B cell (primary cell): ENCODE data around the gene SMIM28. TPM values are rescaled to one million over a fixed set of nuclear protein-coding genes. Genes with fewer than 3 reads are reported as not detected.

Source experiments
- ATAC-seq: fragments of 200-7000 bp; cut with Tn5 transposase; one replicate; pipeline ENCODE4 v1.10.0; 2021; ENCODE audit warnings: low read depth, mild to moderate bottlenecking, moderate number of reproducible peaks, moderate library complexity
- CTCF ChIA-PET: fragments of 350-600 bp; sonication (Branson Sonifier 250); formaldehyde crosslinking; loops from one replicate; lab custom pipeline; 2021; ENCODE audit warnings: antibody characterized with exemption, inconsistent platforms; lab: Charles Lee
- POLR2A ChIA-PET: fragments of 350-600 bp; sonication (Branson Sonifier 250); formaldehyde crosslinking; loops from one replicate; lab custom pipeline; 2021; ENCODE audit warnings: antibody characterized with exemption; lab: Charles Lee
- DNase-seq: peaks from one replicate; pipeline ENCODE4 v3.0.0; 2013
- H2AFZ ChIP-seq: 2 replicates; pipeline ENCODE4 v1.6.1; 2012; ENCODE audit warnings: mild to moderate bottlenecking, low read depth, low read length; ENCODE audit not compliant: insufficient read depth, poor library complexity, severe bottlenecking
- H3K27ac ChIP-seq, 2 donors: 1 replicate in 1 of 2; 2 replicates in 1 of 2; pipeline ENCODE4 v1.5.1; 2012 to 2013; ENCODE audit warnings: low read length in 2 of 2, mild to moderate bottlenecking in 2 of 2, moderate library complexity in 1 of 2
- H3K27me3 ChIP-seq, 4 experiments: fragments of 200-600 bp in 1 of 4; sonication (generic) in 1 of 4; replicated peaks in 1 of 4; 1 replicate in 2 of 4; 2 replicates in 2 of 4; pipeline versions ENCODE4 v1.6.1 to v1.7.0; 2013 to 2016; ENCODE audit warnings: low read length in 3 of 4, mild to moderate bottlenecking in 2 of 4, mixed read lengths in 1 of 4, moderate library complexity in 1 of 4; ENCODE audit not compliant: insufficient read depth in 4 of 4, control insufficient read depth in 3 of 4; ENCODE audit errors: control extremely low read depth in 1 of 4
- H3K36me3 ChIP-seq, 2 experiments: replicated peaks in 1 of 2; 1 replicate in 1 of 2; 2 replicates in 1 of 2; pipeline versions ENCODE4 v1.6.1 to v1.7.1; 2013; ENCODE audit warnings: low read length in 1 of 2; ENCODE audit not compliant: insufficient read depth in 2 of 2, control insufficient read depth in 1 of 2; ENCODE audit errors: control extremely low read depth in 1 of 2, extremely low read depth in 1 of 2
- H3K4me1 ChIP-seq, 2 donors: fragments of 200-600 bp in 1 of 2; sonication (generic) in 1 of 2; 1 replicate in 1 of 2; 2 replicates in 1 of 2; pipeline versions ENCODE4 v1.5.1 to v1.6.1; 2013 to 2017; ENCODE audit warnings: low read length in 2 of 2; ENCODE audit not compliant: control insufficient read depth in 2 of 2, insufficient read depth in 2 of 2
- H3K4me2 ChIP-seq: replicated peaks from 2 replicates; pipeline ENCODE3; 2012; ENCODE audit warnings: mild to moderate bottlenecking, low read depth, low read length; ENCODE audit not compliant: poor library complexity, severe bottlenecking
- H3K4me3 ChIP-seq, 5 experiments: fragments of 200-600 bp in 1 of 5; sonication (generic) in 1 of 5; 1 replicate in 3 of 5; 2 replicates in 2 of 5; pipeline versions ENCODE4 v1.5.1 to v1.7.0; 2011 to 2016; ENCODE audit warnings: low read length in 4 of 5, mild to moderate bottlenecking in 4 of 5, low read depth in 2 of 5, control low read depth in 1 of 5, moderate library complexity in 1 of 5; ENCODE audit not compliant: insufficient read depth in 1 of 5; ENCODE audit errors: control extremely low read depth in 1 of 5, extremely low read depth in 1 of 5
- H3K79me2 ChIP-seq: fragments of 200-600 bp; sonication (generic); one replicate; pipeline ENCODE4 v1.6.0; 2016; ENCODE audit warnings: low read length; ENCODE audit not compliant: control insufficient read depth, insufficient read depth
- H3K9ac ChIP-seq: fragments of 200-600 bp; sonication (generic); 2 replicates; pipeline ENCODE4 v1.6.1; 2017; ENCODE audit warnings: mild to moderate bottlenecking, low read length, moderate library complexity
- H3K9me3 ChIP-seq, 3 donors: one replicate each; pipeline versions ENCODE4 v1.6.1 to v1.7.1; 2013; ENCODE audit warnings: low read length in 2 of 3; ENCODE audit not compliant: control insufficient read depth in 2 of 3, insufficient read depth in 1 of 3; ENCODE audit errors: control extremely low read depth in 1 of 3
- H4K20me1 ChIP-seq: 2 replicates; pipeline ENCODE4 v1.6.0; 2012; ENCODE audit warnings: mild to moderate bottlenecking, low read length; ENCODE audit not compliant: insufficient read depth, control insufficient read depth, poor library complexity, severe bottlenecking
- H3K27ac Mint-ChIP-seq: one replicate; pipeline ENCODE4 v1.8.0; 2021; ENCODE audit warnings: mixed read lengths
- H3K27me3 Mint-ChIP-seq: one replicate; pipeline ENCODE4 v1.8.0; 2021; ENCODE audit warnings: mixed read lengths
- H3K4me1 Mint-ChIP-seq: one replicate; pipeline ENCODE4 v1.8.0; 2021; ENCODE audit warnings: mixed read lengths
- H3K4me3 Mint-ChIP-seq: one replicate; pipeline ENCODE4 v1.8.0; 2021; ENCODE audit warnings: mixed read lengths
- H3K9me3 Mint-ChIP-seq: one replicate; pipeline ENCODE4 v1.8.0; 2022; ENCODE audit warnings: mixed read lengths; ENCODE audit not compliant: insufficient read depth
- CTCF ChIP-seq: fragments of 200-600 bp; IDR thresholded peaks from one replicate; pipeline ENCODE4 v1.8.0; 2022; ENCODE audit warnings: antibody characterized with exemption, mild to moderate bottlenecking
- EZH2 ChIP-seq: IDR thresholded peaks from 2 replicates; pipeline ENCODE4 v1.6.1; 2012; ENCODE audit warnings: borderline replicate concordance, low read depth, mild to moderate bottlenecking, moderate library complexity, low read length; ENCODE audit not compliant: insufficient read depth, poor library complexity, severe bottlenecking
- WGBS: methylation state at CpG from one replicate; pipeline ENCODE4 v1.1.5; 2013; ENCODE audit warnings: missing lambda C conversion rate; ENCODE audit not compliant: insufficient coverage; 5-methylcytosine and 5-hydroxymethylcytosine counted together
- intact Hi-C: fragments of 100-400 bp; cut with micrococcal nuclease; formaldehyde crosslinking; loops from one replicate; pipeline ENCODE4 v1.10.0; 2022
- polyA plus RNA-seq: library from polyadenylated mRNA; depleted of rRNA; stranded (reverse); fragments of >200 nt; gene quantifications from 2 replicates; pipeline ENCODE4 v1.2.3, GENCODE V29; 2012
- total RNA-seq, 2 donors: library from RNA; stranded (reverse); fragments of 120-200 nt in 1 of 2; gene quantifications; 1 replicate in 1 of 2; 2 replicates in 1 of 2; pipeline versions ENCODE4 v1.2.3 to v1.2.4, GENCODE V29; 2013 to 2022

The SMIM28 gene
- total and polyA plus RNA-seq, 2 donors (not counting 1 experiment from before 2014, with no cell fraction given): not detected

DNA sequence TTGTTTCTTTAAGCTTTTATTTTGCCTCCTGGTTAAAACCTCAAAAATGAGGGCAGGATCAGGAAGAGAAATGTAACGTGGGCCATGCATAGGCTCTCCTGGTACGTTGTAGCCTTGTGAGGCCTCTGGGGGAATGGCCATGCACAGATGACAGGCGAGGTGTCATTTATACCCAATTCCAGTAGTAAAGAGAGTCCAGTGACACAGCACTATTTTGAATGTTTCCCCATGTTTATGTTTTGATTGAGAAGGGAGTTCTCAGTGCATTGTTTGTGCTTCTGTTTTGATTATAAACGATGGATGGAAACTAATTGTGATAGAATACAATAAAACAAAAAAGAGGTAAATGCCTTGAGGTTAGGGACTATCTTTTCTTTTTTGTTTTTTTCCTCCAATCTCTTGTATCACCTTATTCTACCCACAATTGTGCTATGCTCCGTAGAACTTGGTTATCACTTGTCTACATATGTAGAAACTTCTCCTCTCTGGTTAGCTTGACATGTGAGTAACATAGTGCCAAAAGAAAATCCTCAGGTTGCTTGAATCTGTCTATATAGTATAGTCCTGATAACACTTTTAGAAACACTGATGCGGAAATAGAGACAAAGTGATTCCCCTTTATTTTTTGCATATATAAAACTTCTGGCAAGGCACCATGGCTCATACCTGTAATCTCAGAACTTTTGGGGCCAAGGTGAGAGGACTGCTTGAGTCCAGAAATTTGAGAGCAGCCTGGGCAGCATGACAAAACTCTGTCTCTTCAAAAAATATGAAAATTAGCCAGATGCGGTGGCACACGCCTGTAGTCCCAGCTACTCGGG, 6.9 kb upstream of the SMIM28 start:
- ChIA-PET CTCF (interaction anchor here (0.6 to 1.2 kb wide), 2 partner anchors 14 to 34 kb away, joined by 3 to 5 read pairs; no protein-coding TSS in a partner anchor), POLR2A (no interaction called here)
- Histone ChIP-seq H3K36me3 (no peaks in the 10 kb centered on the region), H3K27me3 (no peaks in the 10 kb centered on the region), H2AFZ (no peak overlapping the region), H3K9ac (no peak overlapping the region), H3K4me3 (no peak overlapping the region), H3K79me2 (no peaks in the 10 kb centered on the region), H3K27ac (no peak overlapping the region), H4K20me1 (no peaks in the 10 kb centered on the region), H3K4me2 (no peak overlapping the region), H3K4me1 (no peaks in the 10 kb centered on the region), H3K9me3 (no peaks in the 10 kb centered on the region)
- no peak for ATAC-seq
- TF ChIP-seq CTCF (no peak), EZH2 (no peak)
- Mint-ChIP-seq H3K4me3 (no peak overlapping the region), H3K9me3 (peaks cover 2% of the 10 kb centered on the region), H3K4me1 (no peaks in the 10 kb centered on the region), H3K27me3 (peaks cover 22% of the 10 kb centered on the region), H3K27ac (no peak overlapping the region)
- DNase-seq: no peak
- intact Hi-C loops: no loop called here
- WGBS: 76% methylated on average over 4 of the region's 9 CpGs

- Histone ChIP-seq H3K36me3 (no peaks in the 10 kb centered on the region), H3K4me1 (no peaks in the 10 kb centered on the region), H3K4me2 (no peak overlapping the region), H3K9me3 (no peaks in the 10 kb centered on the region), H2AFZ (no peak overlapping the region), H4K20me1 (no peaks in the 10 kb centered on the region), H3K4me3 (no peak overlapping the region), H3K27me3 (no peaks in the 10 kb centered on the region), H3K79me2 (no peaks in the 10 kb centered on the region), H3K27ac (no peak overlapping the region), H3K9ac (no peak overlapping the region)
- 100% methylated on average over 1 of the region's 3 CpGs for WGBS
- ChIA-PET POLR2A (no interaction called here), CTCF (interaction anchor here (0.6 kb wide), 1 partner anchor 13 kb away, joined by 5 read pairs; no protein-coding TSS in a partner anchor)
- H3K4me1 Mint-ChIP-seq: no peaks in the 10 kb centered on the region
- H3K27ac Mint-ChIP-seq: no peak overlapping the region
- ATAC-seq: no peak
- H3K27me3 Mint-ChIP-seq: peaks cover 21% of the 10 kb centered on the region
- H3K9me3 Mint-ChIP-seq: peaks cover 2% of the 10 kb centered on the region
- intact Hi-C loops: no loop called here
- DNase-seq: no peak
- H3K4me3 Mint-ChIP-seq: no peak overlapping the region
- TF ChIP-seq EZH2: no peak
- TF ChIP-seq CTCF: no peak
Observed at GRCh38 chr6:138371452-138371711, 6.3 kb upstream of the SMIM28 start.
